Measurements from ENCODE around the gene FAAP100. TPM values are rescaled to one million over a fixed set of nuclear protein-coding genes. Genes with fewer than 3 reads are reported as not detected.
A peak's percentile ranks its signal among the peaks of the same experiment; 100 is the strongest.
"Not testable (repeated sequence)": the region's sequence is repeated elsewhere in the genome, so short reads cannot be mapped to it uniquely, and the experiment has no call there.

FAAP100 gene
- total RNA-seq, 1 experiment from 2014 or later = 67.5 TPM

- DNase-seq (ENCODE audit: low spot score) = no peak
Measured at GRCh38 chr17:81538651-81539570, 13.2 kb downstream of the FAAP100 start.

DNA sequence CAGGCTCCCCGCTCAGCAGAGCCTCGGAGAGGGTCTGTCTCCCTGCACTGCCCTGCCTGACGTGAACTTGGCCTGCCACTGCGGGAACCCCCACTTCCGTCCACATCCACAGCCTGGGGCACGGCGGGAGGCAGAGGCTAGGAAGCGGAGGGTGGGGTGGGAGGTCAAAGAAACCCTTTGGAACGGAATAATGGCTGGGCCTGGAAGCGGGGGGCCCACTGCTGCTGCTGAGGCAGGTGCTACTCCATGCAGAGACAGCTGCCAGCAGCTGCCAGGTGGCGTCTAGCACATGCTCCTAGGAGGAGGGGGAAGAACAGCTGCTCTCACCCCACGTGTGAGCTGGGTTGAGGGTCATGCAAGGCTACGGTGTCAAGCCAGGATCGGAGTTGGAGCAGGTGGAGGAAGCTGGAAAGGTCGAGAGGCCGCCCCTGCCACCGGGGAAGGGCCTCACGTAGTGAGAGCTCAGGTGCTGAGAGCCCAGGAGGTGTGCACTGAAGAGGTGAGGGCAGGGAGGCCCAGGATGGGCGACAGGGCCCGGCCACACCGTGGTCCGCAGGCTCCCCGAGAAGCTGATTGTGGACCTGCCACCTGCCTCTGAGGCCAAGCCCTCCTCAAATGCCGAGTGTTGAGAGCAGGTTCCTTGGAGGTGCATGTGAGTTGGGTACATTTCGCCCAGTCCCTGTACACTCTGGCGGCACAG is 14.1 kb downstream of the FAAP100 start:
- no peak for DNase-seq (ENCODE audit: low spot score)

DNA sequence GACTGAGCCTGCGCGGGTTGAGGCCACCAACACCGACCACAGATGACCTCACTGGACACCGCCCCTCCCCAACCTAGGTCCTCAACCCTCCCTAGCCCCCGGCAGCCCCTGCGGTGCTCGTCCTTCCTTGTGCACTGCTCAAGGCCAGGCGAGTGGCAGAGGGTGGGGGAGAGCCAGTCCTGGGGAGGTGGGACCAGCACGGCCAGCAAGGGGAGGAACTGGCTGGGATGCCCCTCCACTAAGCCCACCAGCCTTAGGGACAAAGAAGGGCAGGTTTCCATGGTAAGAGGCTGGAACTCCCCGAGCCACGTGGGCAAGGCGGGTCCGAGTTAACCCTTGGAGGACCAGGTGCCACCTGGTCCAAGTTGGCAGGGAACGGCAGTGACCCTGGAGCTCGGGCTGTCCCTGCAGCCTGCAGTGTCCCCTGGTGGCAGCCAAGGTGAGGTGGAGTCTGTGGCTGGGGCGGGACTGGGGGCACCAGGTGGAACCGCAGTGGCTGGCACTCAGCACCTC is 14.8 kb downstream of the FAAP100 start:
- peak; percentile 72 for DNase-seq (ENCODE audit: low spot score)

DNA sequence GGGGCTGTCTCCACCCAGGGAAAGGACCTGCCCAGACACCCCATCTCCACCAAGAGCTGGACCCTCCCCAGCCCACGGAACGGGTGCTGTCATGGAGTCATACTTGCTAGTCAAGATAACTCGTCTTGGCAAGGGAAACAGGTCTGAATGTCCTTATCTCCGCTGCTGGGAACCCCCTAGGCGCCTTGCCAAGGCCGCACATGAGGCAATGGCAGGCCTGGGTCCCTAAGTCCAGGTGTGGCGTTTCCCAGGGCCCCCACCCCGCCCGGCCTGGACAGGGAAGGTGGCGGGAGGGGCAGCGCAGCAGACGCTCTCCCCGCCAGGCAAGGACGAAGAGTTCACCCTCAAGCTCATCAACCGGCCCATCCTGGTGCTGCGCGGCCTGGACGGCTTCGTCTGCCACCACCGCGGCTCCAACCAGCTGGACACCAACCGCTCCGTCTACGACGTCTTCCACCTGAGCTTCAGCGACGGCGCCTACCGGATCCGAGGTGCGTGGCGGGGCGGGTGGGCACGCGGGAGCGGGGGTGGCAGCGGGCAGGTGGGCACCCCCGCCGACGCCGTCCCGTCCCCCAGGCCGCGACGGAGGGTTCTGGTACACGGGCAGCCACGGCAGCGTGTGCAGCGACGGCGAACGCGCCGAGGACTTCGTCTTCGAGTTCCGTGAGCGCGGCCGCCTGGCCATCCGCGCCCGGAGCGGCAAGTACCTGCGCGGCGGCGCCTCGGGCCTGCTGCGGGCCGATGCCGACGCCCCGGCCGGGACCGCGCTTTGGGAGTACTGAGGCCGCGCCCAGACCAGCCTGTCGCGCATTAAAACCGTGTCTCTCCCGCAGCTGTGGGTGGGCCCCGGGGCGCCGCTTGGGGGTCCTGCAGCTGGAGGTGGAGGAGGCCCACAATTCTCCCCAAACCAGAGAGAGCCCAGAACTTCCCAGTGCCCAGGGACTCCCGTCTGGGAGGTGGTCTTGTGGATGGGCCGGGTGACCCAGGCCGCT is 15.6 kb downstream of the FAAP100 start:
- no peak for DNase-seq (ENCODE audit: low spot score)

- DNase-seq (ENCODE audit: low spot score) = no peak
Measured at GRCh38 chr17:81535480-81536298, 16.5 kb downstream of the FAAP100 start.

- no peak for DNase-seq (ENCODE audit: low spot score)
Measured at GRCh38 chr17:81535007-81535328, 17.2 kb downstream of the FAAP100 start.

GRCh38 chr17:81534157-81535006 is 17.8 kb downstream of the FAAP100 start:
- peak; percentile 32 for DNase-seq (ENCODE audit: low spot score)

DNA sequence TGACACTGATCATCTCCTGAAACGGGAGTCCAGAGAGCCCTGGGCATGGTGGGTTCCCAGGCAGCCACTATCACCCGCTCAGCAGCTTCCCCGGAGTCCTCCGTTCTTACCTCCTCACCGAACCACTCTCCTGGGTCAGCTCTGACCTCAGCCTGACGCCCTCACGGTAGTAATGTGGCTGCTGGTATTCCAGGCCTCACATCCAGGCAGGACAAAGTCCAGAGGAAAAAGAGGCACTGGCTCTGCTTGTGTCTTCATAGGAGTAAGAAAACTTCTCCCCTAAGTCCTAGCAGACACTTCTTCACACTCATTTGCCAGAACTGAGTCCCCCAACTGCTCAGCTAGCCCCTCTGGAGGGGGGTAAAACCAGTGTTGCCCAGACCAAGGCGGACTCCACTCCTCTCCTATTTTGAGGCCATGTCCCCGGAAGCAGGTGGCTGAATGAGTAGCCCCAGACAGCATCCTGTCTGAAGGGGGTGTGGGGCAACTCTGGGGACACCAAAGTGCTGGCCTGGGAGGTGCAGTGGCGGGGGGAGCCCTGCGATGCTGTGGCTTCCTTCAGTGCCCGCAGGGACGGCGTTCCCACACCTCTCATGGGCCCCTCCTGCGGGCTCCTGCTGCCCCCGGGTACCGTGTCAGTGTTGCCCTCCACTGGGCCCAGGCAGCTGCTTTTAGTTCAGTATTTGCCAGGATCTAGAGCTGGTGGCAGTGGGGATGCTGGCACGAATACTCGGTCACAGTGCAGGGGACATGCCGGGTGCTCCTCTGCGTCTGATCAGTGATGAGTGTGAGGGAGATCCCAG is 18.6 kb downstream of the FAAP100 start:
- DNase-seq (ENCODE audit: low spot score) = peak; percentile 26

- DNase-seq (ENCODE audit: low spot score) = no peak
Measured at GRCh38 chr17:81532490-81533287, 19.5 kb downstream of the FAAP100 start.

- DNase-seq (ENCODE audit: low spot score) = not testable (repeated sequence)
Measured at GRCh38 chr17:81531998-81532404, 20.2 kb downstream of the FAAP100 start.

- not testable (repeated sequence) for DNase-seq (ENCODE audit: low spot score)
Measured at GRCh38 chr17:81531013-81531412, 21.1 kb downstream of the FAAP100 start.

DNA sequence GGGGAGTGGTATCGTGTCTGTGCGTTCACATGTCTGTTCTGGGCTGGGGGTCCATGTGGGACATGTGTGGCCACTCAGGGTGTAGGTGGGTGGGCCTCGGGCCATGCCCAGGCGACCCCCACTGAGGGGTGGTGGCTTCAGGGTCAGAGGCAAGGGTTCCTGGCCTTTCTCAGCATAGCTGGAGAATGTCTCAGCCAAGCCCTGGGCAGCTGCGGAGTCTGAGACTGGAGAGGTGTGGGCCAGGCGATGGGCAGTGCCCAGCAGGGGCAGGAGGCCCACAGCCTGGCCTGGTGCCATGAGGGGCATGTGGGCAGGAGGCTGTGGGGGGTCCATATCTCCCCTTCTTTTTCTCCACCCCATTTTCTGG is 22.7 kb downstream of the FAAP100 start:
- DNase-seq (ENCODE audit: low spot score) = no peak

DNA sequence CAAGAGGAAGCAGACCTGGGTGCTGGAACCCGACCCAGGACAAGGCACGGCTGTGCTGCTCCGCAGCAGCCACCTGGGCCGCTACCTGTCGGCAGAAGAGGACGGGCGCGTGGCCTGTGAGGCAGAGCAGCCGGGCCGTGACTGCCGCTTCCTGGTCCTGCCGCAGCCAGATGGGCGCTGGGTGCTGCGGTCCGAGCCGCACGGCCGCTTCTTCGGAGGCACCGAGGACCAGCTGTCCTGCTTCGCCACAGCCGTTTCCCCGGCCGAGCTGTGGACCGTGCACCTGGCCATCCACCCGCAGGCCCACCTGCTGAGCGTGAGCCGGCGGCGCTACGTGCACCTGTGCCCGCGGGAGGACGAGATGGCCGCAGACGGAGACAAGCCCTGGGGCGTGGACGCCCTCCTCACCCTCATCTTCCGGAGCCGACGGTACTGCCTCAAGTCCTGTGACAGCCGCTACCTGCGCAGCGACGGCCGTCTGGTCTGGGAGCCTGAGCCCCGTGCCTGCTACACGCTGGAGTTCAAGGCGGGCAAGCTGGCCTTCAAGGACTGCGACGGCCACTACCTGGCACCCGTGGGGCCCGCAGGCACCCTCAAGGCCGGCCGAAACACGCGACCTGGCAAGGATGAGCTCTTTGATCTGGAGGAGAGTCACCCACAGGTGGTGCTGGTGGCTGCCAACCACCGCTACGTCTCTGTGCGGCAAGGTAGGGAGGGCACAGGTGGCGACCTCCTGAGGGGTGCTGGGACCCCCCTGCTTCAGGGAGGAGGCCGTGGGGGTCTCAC is 23.3 kb downstream of the FAAP100 start:
- DNase-seq (ENCODE audit: low spot score) = peak; percentile 44

GRCh38 chr17:81528384-81528650 is 23.8 kb downstream of the FAAP100 start:
- DNase-seq (ENCODE audit: low spot score) = no peak

- peak; percentile 37 for DNase-seq (ENCODE audit: low spot score)
Measured at GRCh38 chr17:81527591-81528383, 24.4 kb downstream of the FAAP100 start, which contains the start of gene FSCN2. Gene FSCN2 (plus strand): TSS chr17:81528377. CDS start chr17:81528532, 155 bp downstream.
